HepG2 (cell line): ENCODE data around the gene UBC. TPM values are rescaled to one million over a fixed set of nuclear protein-coding genes. Genes with fewer than 3 reads are reported as not detected.

Source experiments
- ATAC-seq: fragments of 200-7000 bp; cut with Tn5 transposase; 3 replicates; pipeline ENCODE4 v1.9.1; 2020; ENCODE audit warnings: mild to moderate bottlenecking, moderate library complexity
- BruUV-seq: library from RNA; stranded (reverse); fragments of 400-500 nt; replicated peaks from 2 replicates; lab custom pipeline; 2021; lab: Mats Ljungman, UMichigan
- CTCF ChIA-PET: fragments of 300-600 bp; formaldehyde crosslinking; extraction: SDS; loops from one replicate; lab custom pipeline; 2021; ENCODE audit warnings: low total read pairs, inconsistent platforms, low intra/inter-chr PET ratio; lab: Yijun Ruan, JAX
- POLR2A ChIA-PET: fragments of 350-600 bp; sonication (Branson Sonifier 250); formaldehyde crosslinking; loops from one replicate; lab custom pipeline; 2020; ENCODE audit warnings: antibody characterized with exemption, inconsistent platforms; lab: Yijun Ruan, JAX
- DNase-seq: peaks from one replicate; pipeline ENCODE4 v3.0.0-alpha.2; 2015; ENCODE audit warnings: low spot score
- FAIRE-seq: peaks from 3 replicates; lab custom pipeline; 2011; peaks lifted over from hg19 to GRCh38; lab: Jason Lieb, UNC
- H2AFZ ChIP-seq: one replicate; pipeline ENCODE4 v1.6.1; 2011; ENCODE audit warnings: low read length, inconsistent platforms
- H3K27ac ChIP-seq: fragments of 300-600 bp; 3 replicates; pipeline ENCODE4 v1.8.0; 2011; ENCODE audit warnings: mixed run types, mild to moderate bottlenecking, mixed read lengths, low read length, inconsistent platforms; ENCODE audit not compliant: insufficient read depth; ENCODE audit errors: extremely low read length
- H3K27me3 ChIP-seq, 2 experiments: fragments of 200-600 bp in 1 of 2; 2 replicates in 1 of 2; 3 replicates in 1 of 2; pipeline versions ENCODE4 v1.6.0 to v1.8.0; 2011; ENCODE audit warnings: low read length in 2 of 2, mild to moderate bottlenecking in 2 of 2, moderate library complexity in 2 of 2, inconsistent platforms in 1 of 2; ENCODE audit not compliant: insufficient read depth in 2 of 2, control insufficient read depth in 1 of 2
- H3K36me3 ChIP-seq, 2 experiments: fragments of 200-600 bp in 1 of 2; replicated peaks in 1 of 2; 2 replicates in 1 of 2; 3 replicates in 1 of 2; pipeline versions ENCODE4 v1.5.1 to v1.8.0; 2011; ENCODE audit warnings: low read length in 2 of 2, inconsistent platforms in 1 of 2; ENCODE audit not compliant: insufficient read depth in 2 of 2, control insufficient read depth in 1 of 2
- H3K4me1 ChIP-seq: 2 replicates; pipeline ENCODE4 v1.5.1; 2012; ENCODE audit warnings: low read length, inconsistent platforms; ENCODE audit not compliant: insufficient read depth
- H3K4me2 ChIP-seq: 2 replicates; pipeline ENCODE4 v1.6.0; 2011; ENCODE audit warnings: low read depth, low read length, inconsistent platforms
- H3K4me3 ChIP-seq, 3 experiments: fragments of 200-600 bp in 1 of 3; sonication (generic), shearing (Covaris generic) in 1 of 3; replicated peaks in 1 of 3; 2 replicates each; pipeline ENCODE4 v1.5.1; 2011 to 2016; ENCODE audit warnings: low read length in 3 of 3, inconsistent platforms in 2 of 3, low read depth in 2 of 3, mild to moderate bottlenecking in 2 of 3, control low read depth in 1 of 3, mixed read lengths in 1 of 3; ENCODE audit not compliant: insufficient read depth in 1 of 3
- H3K79me2 ChIP-seq: one replicate; pipeline ENCODE4 v1.6.1; 2011; ENCODE audit warnings: low read length, inconsistent platforms; ENCODE audit not compliant: insufficient read depth
- H3K9ac ChIP-seq: 2 replicates; pipeline ENCODE4 v1.6.0; 2011; ENCODE audit warnings: mild to moderate bottlenecking, low read depth, low read length, inconsistent platforms; ENCODE audit not compliant: insufficient read depth
- H3K9me3 ChIP-seq: 2 replicates; pipeline ENCODE4 v1.5.1; 2012; ENCODE audit warnings: mild to moderate bottlenecking, low read length
- H4K20me1 ChIP-seq: 2 replicates; pipeline ENCODE4 v1.6.0; 2011; ENCODE audit warnings: inconsistent platforms, mild to moderate bottlenecking, low read length, moderate library complexity; ENCODE audit not compliant: insufficient read depth
- AGO2 ChIP-seq: fragments of 200-400 bp; formaldehyde crosslinking; optimal IDR thresholded peaks from 2 replicates; pipeline ENCODE3; 2017; ENCODE audit warnings: mild to moderate bottlenecking, low read depth, low read length, moderate library complexity
- SIN3A ChIP-seq: IDR thresholded peaks from 2 replicates; pipeline ENCODE4 v1.6.1; 2011; ENCODE audit warnings: low read depth, mild to moderate bottlenecking, control low read depth, low read length, borderline replicate concordance
- ZFP90 ChIP-seq: sonication (generic); formaldehyde crosslinking; IDR thresholded peaks from 2 replicates; pipeline ENCODE4 v1.8.0; 2022; ENCODE audit warnings: missing genetic modification reagents, mild to moderate bottlenecking, inconsistent platforms, borderline replicate concordance
- WGBS: methylation state at CpG from one replicate; pipeline ENCODE4 v1.1.6; 2017; ENCODE audit warnings: low lambda C conversion rate; 5-methylcytosine and 5-hydroxymethylcytosine counted together
- in situ Hi-C: cut with HindIII; loops from 2 replicates; pipeline ENCODE4 v1.10.0; 2017; ENCODE audit warnings: low pct_unique_long_range_greater_than_20kb; ENCODE audit not compliant: extremely low pct_ligation_motif_present
- intact Hi-C: fragments of 100-400 bp; cut with micrococcal nuclease; formaldehyde crosslinking; loops from one replicate; pipeline ENCODE4 v1.10.0; 2022; ENCODE audit not compliant: unreplicated experiment
- polyA plus RNA-seq, 8 experiments: library from polyadenylated mRNA; depleted of rRNA in 3 of 8; stranded (reverse) in 7 of 8; unstranded in 1 of 8; fragments of >200 nt; fragmentation: Illumina TruSeq in 4 of 8; extraction: Trizol in 4 of 8; gene quantifications; 2 replicates each; pipeline versions ENCODE4 v1.2.1 to v1.2.3, GENCODE V29; 2011 to 2016; ENCODE audit warnings: low read depth in 4 of 8, missing spikeins in 1 of 8, mixed read lengths in 1 of 8; ENCODE audit not compliant: insufficient read depth in 1 of 8
- total RNA-seq, 5 experiments: library from RNA; depleted of rRNA; stranded (reverse); fragments of >200 nt; fragmentation: Illumina TruSeq; extraction: Trizol; gene quantifications; 2 replicates each; pipeline ENCODE4 v1.2.3, GENCODE V29; 2016; ENCODE audit warnings: low read depth in 1 of 5
- TF ChIP-seq, protein P1 (sequence below): sonication (generic); formaldehyde crosslinking; IDR thresholded peaks from 2 replicates; pipeline ENCODE4 v1.4.0; 2020; ENCODE audit warnings: mild to moderate bottlenecking, missing genetic modification reagents, borderline replicate concordance

Gene UBC
- total and polyA plus RNA-seq, 2 of the 13 experiments (the other 11 are each of a cell fraction or from before 2014, with no cell fraction given), result 805 to 1,432 TPM

DNA sequence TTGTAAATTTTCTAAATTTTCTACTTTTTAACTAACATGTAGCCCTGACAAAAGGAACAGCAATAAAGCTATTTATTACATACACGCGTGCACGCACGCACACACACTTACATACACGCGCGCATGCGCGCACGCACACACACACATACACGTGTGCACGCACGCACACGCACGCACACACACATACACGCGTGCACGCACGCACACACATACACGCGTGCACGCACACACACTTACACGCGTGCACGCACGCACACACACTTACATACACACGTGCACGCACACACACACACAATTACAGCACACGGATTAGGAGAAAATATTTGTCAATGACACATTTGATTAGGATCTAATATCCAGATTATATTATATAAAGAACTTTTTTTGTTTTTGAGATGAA is 46.6 kb upstream of the UBC start:
- POLR2A ChIA-PET, result no interaction called here
- H3K4me1 ChIP-seq, result no peaks in the 10 kb centered on the region
- TF ChIP-seq SIN3A (no peak), ZFP90 (no peak), AGO2 (peak; percentile 41)
- TF ChIP-seq, all 625 proteins: peak for 1
- no peaks in the 10 kb centered on the region for H3K27me3 ChIP-seq
- intact Hi-C loops (no loop called here), in situ Hi-C loops (no loop called here)
- H4K20me1 ChIP-seq, result no peaks in the 10 kb centered on the region
- no peaks in the 10 kb centered on the region for H3K9me3 ChIP-seq
- no peak overlapping the region for H3K27ac ChIP-seq
- DNase-seq (no peak), FAIRE-seq (no peak), ATAC-seq (no peak)
- no peak overlapping the region for H3K4me2 ChIP-seq
- CTCF ChIA-PET, result no interaction called here
- WGBS, result 86% methylated on average over 29 of the region's 29 CpGs
- H3K9ac ChIP-seq, result no peak overlapping the region
- no peaks in the 10 kb centered on the region for H3K79me2 ChIP-seq
- no peak overlapping the region for H3K4me3 ChIP-seq
- BruUV-seq, result no TSS peak
- peaks cover 31 to 62% of the 10 kb centered on the region in 2 experiments; a peak in 4 of 5 replicates for H3K36me3 ChIP-seq
- no peak overlapping the region for H2AFZ ChIP-seq

DNA sequence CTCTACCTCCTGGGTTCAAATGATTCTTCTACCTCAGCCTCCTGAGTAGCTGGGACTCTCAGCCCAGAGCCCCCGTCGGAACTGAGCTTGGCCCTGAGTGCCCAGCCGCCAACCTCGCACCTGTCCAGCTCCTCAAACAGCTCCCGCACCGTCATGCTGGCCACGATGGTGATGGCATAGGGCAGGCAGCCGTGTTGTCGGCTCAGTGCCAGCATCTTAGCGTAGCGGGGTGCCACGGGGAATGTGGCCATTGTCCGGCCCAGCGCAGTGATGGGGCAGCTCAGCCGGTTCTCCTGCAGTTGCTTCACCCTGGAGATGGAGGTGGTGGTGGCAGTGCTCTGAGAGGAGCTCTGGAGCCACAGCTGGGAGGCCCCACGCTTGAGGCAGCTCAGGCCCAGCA is 42.1 kb upstream of the UBC start:
- ATAC-seq (no peak), FAIRE-seq (no peak), DNase-seq (no peak)
- intact Hi-C loops (no loop called here), in situ Hi-C loops (no loop called here)
- Histone ChIP-seq H3K4me1 (no peaks in the 10 kb centered on the region), H3K36me3 (peaks cover 15 to 65% of the 10 kb centered on the region in 2 experiments; a peak in 4 of 5 replicates), H4K20me1 (no peaks in the 10 kb centered on the region), H3K27me3 (no peaks in the 10 kb centered on the region), H3K4me3 (no peak overlapping the region), H3K9me3 (no peaks in the 10 kb centered on the region), H3K79me2 (no peaks in the 10 kb centered on the region), H3K4me2 (no peak overlapping the region), H3K9ac (no peak overlapping the region), H2AFZ (no peak overlapping the region), H3K27ac (no peak overlapping the region)
- 98% methylated on average over 11 of the region's 16 CpGs for WGBS
- BruUV-seq, result no TSS peak
- ChIA-PET CTCF (no interaction called here), POLR2A (interaction anchor here (1.3 kb wide), 1 partner anchor 16 kb away, joined by 4 read pairs; no protein-coding TSS in a partner anchor)
- TF ChIP-seq AGO2, result peak; percentile 32
- TF ChIP-seq, protein P1, sequence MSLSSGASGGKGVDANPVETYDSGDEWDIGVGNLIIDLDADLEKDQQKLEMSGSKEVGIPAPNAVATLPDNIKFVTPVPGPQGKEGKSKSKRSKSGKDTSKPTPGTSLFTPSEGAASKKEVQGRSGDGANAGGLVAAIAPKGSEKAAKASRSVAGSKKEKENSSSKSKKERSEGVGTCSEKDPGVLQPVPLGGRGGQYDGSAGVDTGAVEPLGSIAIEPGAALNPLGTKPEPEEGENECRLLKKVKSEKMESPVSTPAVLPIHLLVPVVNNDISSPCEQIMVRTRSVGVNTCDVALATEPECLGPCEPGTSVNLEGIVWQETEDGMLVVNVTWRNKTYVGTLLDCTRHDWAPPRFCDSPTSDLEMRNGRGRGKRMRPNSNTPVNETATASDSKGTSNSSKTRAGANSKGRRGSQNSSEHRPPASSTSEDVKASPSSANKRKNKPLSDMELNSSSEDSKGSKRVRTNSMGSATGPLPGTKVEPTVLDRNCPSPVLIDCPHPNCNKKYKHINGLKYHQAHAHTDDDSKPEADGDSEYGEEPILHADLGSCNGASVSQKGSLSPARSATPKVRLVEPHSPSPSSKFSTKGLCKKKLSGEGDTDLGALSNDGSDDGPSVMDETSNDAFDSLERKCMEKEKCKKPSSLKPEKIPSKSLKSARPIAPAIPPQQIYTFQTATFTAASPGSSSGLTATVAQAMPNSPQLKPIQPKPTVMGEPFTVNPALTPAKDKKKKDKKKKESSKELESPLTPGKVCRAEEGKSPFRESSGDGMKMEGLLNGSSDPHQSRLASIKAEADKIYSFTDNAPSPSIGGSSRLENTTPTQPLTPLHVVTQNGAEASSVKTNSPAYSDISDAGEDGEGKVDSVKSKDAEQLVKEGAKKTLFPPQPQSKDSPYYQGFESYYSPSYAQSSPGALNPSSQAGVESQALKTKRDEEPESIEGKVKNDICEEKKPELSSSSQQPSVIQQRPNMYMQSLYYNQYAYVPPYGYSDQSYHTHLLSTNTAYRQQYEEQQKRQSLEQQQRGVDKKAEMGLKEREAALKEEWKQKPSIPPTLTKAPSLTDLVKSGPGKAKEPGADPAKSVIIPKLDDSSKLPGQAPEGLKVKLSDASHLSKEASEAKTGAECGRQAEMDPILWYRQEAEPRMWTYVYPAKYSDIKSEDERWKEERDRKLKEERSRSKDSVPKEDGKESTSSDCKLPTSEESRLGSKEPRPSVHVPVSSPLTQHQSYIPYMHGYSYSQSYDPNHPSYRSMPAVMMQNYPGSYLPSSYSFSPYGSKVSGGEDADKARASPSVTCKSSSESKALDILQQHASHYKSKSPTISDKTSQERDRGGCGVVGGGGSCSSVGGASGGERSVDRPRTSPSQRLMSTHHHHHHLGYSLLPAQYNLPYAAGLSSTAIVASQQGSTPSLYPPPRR (CRISPR knock-in tag), result no peak
